Measurements from ENCODE around the gene NRL. TPM values are rescaled to one million over a fixed set of nuclear protein-coding genes. Genes with fewer than 3 reads are reported as not detected.

The NRL gene
- total and polyA plus RNA-seq, 10 of the 15 experiments (the other 5 are each of a cell fraction or from before 2014, with no cell fraction given): 0.11 to 4.4 (median 2.2) TPM

GRCh38 chr14:24093901-24094840, 20.6 kb downstream of the NRL start, which contains the start of gene PCK2 (continued):
- TF ChIP-seq SKIL (IDR thresholded peaks at IDR 0.05; ENCODE audit: low read depth, poor library complexity, severe bottlenecking) (no peak), SIN3A (IDR thresholded peaks at IDR 0.05; ENCODE audit: low read depth, low read length) (no peak), IKZF1 (conservative IDR thresholded peaks at IDR 0.05) (peak; percentile 73), E2F8 (IDR thresholded peaks at IDR 0.05; ENCODE audit: low read depth, partially characterized antibody) (no peak), HDAC6 (IDR thresholded peaks at IDR 0.05; ENCODE audit: unreplicated experiment) (peak; percentile 39), ZSCAN29 (IDR thresholded peaks at IDR 0.05) (no peak), SMAD1 (IDR thresholded peaks at IDR 0.05; ENCODE audit: low read depth, partially characterized antibody) (no peak), SUZ12 (IDR thresholded peaks at IDR 0.05; ENCODE audit: unreplicated experiment) (no peak), RFX5 (IDR thresholded peaks at IDR 0.05; ENCODE audit: low read depth, low read length) (no peak; the same call in 1 of the 2 replicates), RBBP5 (conservative IDR thresholded peaks at IDR 0.05) (no peak), MYC (IDR thresholded peaks at IDR 0.05; ENCODE audit: insufficient read depth, insufficient read length, insufficient replicate concordance, low read length, severe bottlenecking) (peak; percentile 52), STAT3 (IDR thresholded peaks at IDR 0.05; ENCODE audit: low read depth, low read length) (no peak), BACH1 (IDR thresholded peaks at IDR 0.05; ENCODE audit: borderline replicate concordance) (peak; percentile 47; the same call in 1 of the 2 replicates), CEBPZ (IDR thresholded peaks at IDR 0.05; ENCODE audit: low read depth, low read length) (no peak), USF1 (IDR thresholded peaks at IDR 0.05; ENCODE audit: borderline replicate concordance, extremely low read length, insufficient read depth, low read depth, low read length) (no peak), ZBTB33 (IDR thresholded peaks at IDR 0.05) (no peak)

All from GM12878 (cell line).